IPS DF 6.9 (cell line): ENCODE results near the gene TRDMT1.

Experiments
- DNase-seq: peaks from one replicate; pipeline ENCODE4 v3.0.0-alpha.2; 2013; ENCODE audit warnings: low read depth, low spot score
- H3K27ac ChIP-seq: one replicate; pipeline ENCODE4 v1.5.1; 2013; ENCODE audit warnings: low read length, control low read depth
- H3K27me3 ChIP-seq: 2 replicates; pipeline ENCODE4 v1.6.1; 2013; ENCODE audit warnings: mild to moderate bottlenecking, low read length; ENCODE audit not compliant: control insufficient read depth, insufficient read depth
- H3K36me3 ChIP-seq: 2 replicates; pipeline ENCODE4 v1.6.1; 2013; ENCODE audit warnings: low read length; ENCODE audit not compliant: control insufficient read depth, insufficient read depth
- H3K4me1 ChIP-seq: 2 replicates; pipeline ENCODE4 v1.6.1; 2013; ENCODE audit warnings: low read length; ENCODE audit not compliant: control insufficient read depth, insufficient read depth
- H3K4me3 ChIP-seq: 2 replicates; pipeline ENCODE4 v1.5.1; 2013; ENCODE audit warnings: mild to moderate bottlenecking, low read length
- H3K9me3 ChIP-seq: 2 replicates; pipeline ENCODE4 v1.6.1; 2013; ENCODE audit warnings: low read length, inconsistent platforms; ENCODE audit not compliant: control insufficient read depth, insufficient read depth
- WGBS: extraction: QIAGEN DNeasy Blood & Tissue Kit; methylation state at CpG from one replicate; pipeline ENCODE4 v1.1.7; 2013; ENCODE audit warnings: mixed read lengths, missing lambda C conversion rate; ENCODE audit not compliant: insufficient read length, insufficient coverage; 5-methylcytosine and 5-hydroxymethylcytosine counted together

The TRDMT1 gene

GRCh38 chr10:17210361-17210760 lies 8.9 kb upstream of the TRDMT1 start:
- Histone ChIP-seq H3K9me3 (no peaks in the 10 kb centered on the region), H3K27me3 (no peaks in the 10 kb centered on the region), H3K36me3 (no peaks in the 10 kb centered on the region), H3K4me3 (no peak overlapping the region), H3K27ac (no peak overlapping the region), H3K4me1 (no peaks in the 10 kb centered on the region)
- no peak for DNase-seq
- WGBS: 100% methylated on average over 1 of the region's 3 CpGs

- Histone ChIP-seq H3K27ac (no peak overlapping the region), H3K36me3 (no peaks in the 10 kb centered on the region), H3K4me3 (no peak overlapping the region), H3K27me3 (no peaks in the 10 kb centered on the region), H3K9me3 (no peaks in the 10 kb centered on the region), H3K4me1 (no peaks in the 10 kb centered on the region)
- DNase-seq: no peak
- 100% methylated on average over 2 of the region's 2 CpGs for WGBS
Measured at GRCh38 chr10:17209881-17210280, 8.4 kb upstream of the TRDMT1 start.

GRCh38 chr10:17209302-17209701 lies 7.8 kb upstream of the TRDMT1 start:
- DNase-seq: no peak
- no peaks in the 10 kb centered on the region for H3K9me3 ChIP-seq
- H3K27me3 ChIP-seq: no peaks in the 10 kb centered on the region
- no peaks in the 10 kb centered on the region for H3K4me1 ChIP-seq
- no peak overlapping the region for H3K4me3 ChIP-seq
- H3K27ac ChIP-seq: no peak overlapping the region
- no CpG with 5 or more reads among the region's 1 CpG for WGBS
- H3K36me3 ChIP-seq: no peaks in the 10 kb centered on the region

GRCh38 chr10:17208476-17208875 lies 7.0 kb upstream of the TRDMT1 start:
- Histone ChIP-seq H3K27ac (no peak overlapping the region), H3K4me1 (no peaks in the 10 kb centered on the region), H3K27me3 (no peaks in the 10 kb centered on the region), H3K36me3 (no peaks in the 10 kb centered on the region), H3K9me3 (no peaks in the 10 kb centered on the region), H3K4me3 (no peak overlapping the region)
- no peak for DNase-seq

- no peak for DNase-seq
Measured at GRCh38 chr10:17206210-17206709, 4.8 kb upstream of the TRDMT1 start.

GRCh38 chr10:17203416-17203815 lies 1.9 kb upstream of the TRDMT1 start:
- Histone ChIP-seq H3K9me3 (no peaks in the 10 kb centered on the region), H3K4me3 (no peak overlapping the region), H3K27me3 (no peaks in the 10 kb centered on the region), H3K4me1 (peaks cover 2% of the 10 kb centered on the region; the same call in 1 of the 2 replicates), H3K27ac (no peak overlapping the region), H3K36me3 (no peaks in the 10 kb centered on the region)
- no CpG with 5 or more reads among the region's 3 CpGs for WGBS
- DNase-seq: no peak

More at GRCh38 chr10:17206210-17206709, 4.8 kb upstream of the TRDMT1 start:
- no peaks in the 10 kb centered on the region for H3K27me3 ChIP-seq
- no peaks in the 10 kb centered on the region for H3K9me3 ChIP-seq
- no peak overlapping the region for H3K27ac ChIP-seq
- WGBS: no CpG with 5 or more reads among the region's 7 CpGs
- H3K4me1 ChIP-seq: no peaks in the 10 kb centered on the region
- H3K36me3 ChIP-seq: no peaks in the 10 kb centered on the region
- no peak overlapping the region for H3K4me3 ChIP-seq

GRCh38 chr10:17202999-17203398 lies 1.5 kb upstream of the TRDMT1 start:
- no peak for DNase-seq
- Histone ChIP-seq H3K4me3 (no peak overlapping the region), H3K27ac (no peak overlapping the region), H3K9me3 (no peaks in the 10 kb centered on the region), H3K4me1 (peaks cover 2% of the 10 kb centered on the region; the same call in 1 of the 2 replicates), H3K27me3 (no peaks in the 10 kb centered on the region), H3K36me3 (no peaks in the 10 kb centered on the region)
- WGBS: no CpG with 5 or more reads among the region's 4 CpGs

- DNase-seq: no peak
- H3K4me3 ChIP-seq: no peak overlapping the region
Measured at GRCh38 chr10:17202506-17202905, 1.0 kb upstream of the TRDMT1 start.

GRCh38 chr10:17201794-17202116 lies 283 bp upstream of the TRDMT1 start:
- peaks cover 3% of the 10 kb centered on the region; the same call in 1 of the 2 replicates for H3K4me1 ChIP-seq
- peak overlapping the region; percentile 89; the same call in 1 of the 2 replicates for H3K4me3 ChIP-seq
- no peaks in the 10 kb centered on the region for H3K36me3 ChIP-seq
- H3K9me3 ChIP-seq: no peaks in the 10 kb centered on the region
- no peaks in the 10 kb centered on the region for H3K27me3 ChIP-seq
- DNase-seq: no peak
- H3K27ac ChIP-seq: no peak overlapping the region
- WGBS: no CpG with 5 or more reads among the region's 3 CpGs

More at GRCh38 chr10:17202506-17202905, 1.0 kb upstream of the TRDMT1 start:
- peaks cover 2% of the 10 kb centered on the region; the same call in 1 of the 2 replicates for H3K4me1 ChIP-seq
- H3K9me3 ChIP-seq: no peaks in the 10 kb centered on the region
- no peak overlapping the region for H3K27ac ChIP-seq
- WGBS: no CpG with 5 or more reads among the region's 2 CpGs
- no peaks in the 10 kb centered on the region for H3K27me3 ChIP-seq
- H3K36me3 ChIP-seq: no peaks in the 10 kb centered on the region

GRCh38 chr10:17200001-17200911 lies 1.2 kb downstream of the TRDMT1 start:
- 100% methylated on average over 2 of the region's 10 CpGs for WGBS
- no peak overlapping the region for H3K27ac ChIP-seq
- H3K4me3 ChIP-seq: no peak overlapping the region; the same call in 1 of the 2 replicates
- no peak for DNase-seq
- no peaks in the 10 kb centered on the region for H3K9me3 ChIP-seq
- peaks cover 4% of the 10 kb centered on the region; the same call in 1 of the 2 replicates for H3K4me1 ChIP-seq
- H3K27me3 ChIP-seq: no peaks in the 10 kb centered on the region
- no peaks in the 10 kb centered on the region for H3K36me3 ChIP-seq
